ENCODE measurements around the gene RALGPS2. TPM values are rescaled to one million over a fixed set of nuclear protein-coding genes. Genes with fewer than 3 reads are reported as not detected.

Gene RALGPS2
- total and polyA plus RNA-seq, 9 of the 15 experiments (the other 6 are each of a cell fraction or from before 2014, with no cell fraction given) = 0.28 to 6.5 (median 2.6) TPM

DNA sequence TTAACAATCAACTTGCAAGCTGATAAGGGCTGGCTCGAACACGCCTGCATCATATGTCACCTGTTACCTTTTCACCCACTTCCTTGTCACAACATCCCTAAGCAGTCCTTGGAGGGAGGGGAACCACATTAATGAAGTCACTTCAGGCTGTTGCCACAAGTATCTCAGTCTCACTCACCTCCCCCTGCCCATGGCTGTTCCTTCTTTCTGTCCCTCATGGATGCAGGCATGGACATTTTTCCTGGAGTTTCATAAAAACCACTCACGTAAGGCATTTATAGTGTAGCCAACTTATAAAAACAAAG is 222.6 kb downstream of the RALGPS2 start:
- Histone ChIP-seq H2AFZ (ENCODE audit: low read depth, low read length) (no peak overlapping the region), H3K9ac (ENCODE audit: insufficient read depth in 1 of 2, low read depth in 2 of 2, low read length in 2 of 2) (no peak overlapping the region), H3K36me3 (ENCODE audit: control insufficient read depth, insufficient read depth, low read length) (no peaks in the 10 kb centered on the region), H3K4me1 (replicated peaks in 1 of 2; ENCODE audit: control insufficient read depth in 2 of 2, insufficient read depth in 2 of 2, low read length in 2 of 2) (no peaks in the 10 kb centered on the region; a peak in 1 of 5 replicates), H3K9me3 (replicated peaks; ENCODE audit: control insufficient read depth, insufficient read depth, low read depth, low read length) (no peaks in the 10 kb centered on the region), H3K27me3 (ENCODE audit: control insufficient read depth in 2 of 2, insufficient read depth in 2 of 2, low read length in 2 of 2) (peaks cover 46 to 61% of the 10 kb centered on the region in 2 experiments), H4K20me1 (replicated peaks; ENCODE audit: control insufficient read depth, insufficient read depth, low read length) (no peaks in the 10 kb centered on the region), H3K9me1 (ENCODE audit: control insufficient read depth, insufficient read depth, low read length) (no peaks in the 10 kb centered on the region), H3K4me2 (ENCODE audit: insufficient read depth, low read length) (no peak overlapping the region), H3K79me2 (ENCODE audit: control insufficient read depth, insufficient read depth, low read length) (no peaks in the 10 kb centered on the region), H3K27ac (ENCODE audit: extremely low read depth, low read depth, low read length) (no peak overlapping the region), H3K4me3 (no peak overlapping the region)
- intact Hi-C loops (cut with micrococcal nuclease) = no loop called here
- DNase-seq (ENCODE audit: extremely low read depth in 1 of 4, low spot score in 3 of 4) (no peak), ATAC-seq (no peak), FAIRE-seq (no peak)
- TF ChIP-seq ZC3H4 (CRISPR knock-in tag; IDR thresholded peaks at IDR 0.05; ENCODE audit: borderline replicate concordance) = no peak
- TF ChIP-seq NR1H2 (CRISPR knock-in tag; IDR thresholded peaks at IDR 0.05) = no peak
- no peak for TF ChIP-seq ZNF695 (CRISPR knock-in tag; IDR thresholded peaks at IDR 0.05)
- TF ChIP-seq, protein P1, sequence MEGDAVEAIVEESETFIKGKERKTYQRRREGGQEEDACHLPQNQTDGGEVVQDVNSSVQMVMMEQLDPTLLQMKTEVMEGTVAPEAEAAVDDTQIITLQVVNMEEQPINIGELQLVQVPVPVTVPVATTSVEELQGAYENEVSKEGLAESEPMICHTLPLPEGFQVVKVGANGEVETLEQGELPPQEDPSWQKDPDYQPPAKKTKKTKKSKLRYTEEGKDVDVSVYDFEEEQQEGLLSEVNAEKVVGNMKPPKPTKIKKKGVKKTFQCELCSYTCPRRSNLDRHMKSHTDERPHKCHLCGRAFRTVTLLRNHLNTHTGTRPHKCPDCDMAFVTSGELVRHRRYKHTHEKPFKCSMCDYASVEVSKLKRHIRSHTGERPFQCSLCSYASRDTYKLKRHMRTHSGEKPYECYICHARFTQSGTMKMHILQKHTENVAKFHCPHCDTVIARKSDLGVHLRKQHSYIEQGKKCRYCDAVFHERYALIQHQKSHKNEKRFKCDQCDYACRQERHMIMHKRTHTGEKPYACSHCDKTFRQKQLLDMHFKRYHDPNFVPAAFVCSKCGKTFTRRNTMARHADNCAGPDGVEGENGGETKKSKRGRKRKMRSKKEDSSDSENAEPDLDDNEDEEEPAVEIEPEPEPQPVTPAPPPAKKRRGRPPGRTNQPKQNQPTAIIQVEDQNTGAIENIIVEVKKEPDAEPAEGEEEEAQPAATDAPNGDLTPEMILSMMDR (IDR thresholded peaks at IDR 0.05 in 2 of 3, conservative IDR thresholded peaks at IDR 0.05 in 1 of 3; ENCODE audit: insufficient read depth in 2 of 3, low read depth in 1 of 3, low read length in 3 of 3) = no peak
- TF ChIP-seq FOXA1 (IDR thresholded peaks at IDR 0.05; ENCODE audit: borderline replicate concordance) = no peak
- no peak for TF ChIP-seq ZNF316 (IDR thresholded peaks at IDR 0.05)
- TF ChIP-seq DDX20 (tag; IDR thresholded peaks at IDR 0.05; ENCODE audit: low read depth) = no peak
- TF ChIP-seq KLF1 (tag; IDR thresholded peaks at IDR 0.05) = no peak
- no peak for TF ChIP-seq MCM2 (IDR thresholded peaks at IDR 0.05; ENCODE audit: low read depth)
- TF ChIP-seq FOXP1 (CRISPR knock-in tag; IDR thresholded peaks at IDR 0.05) = no peak
- TF ChIP-seq, protein P2, sequence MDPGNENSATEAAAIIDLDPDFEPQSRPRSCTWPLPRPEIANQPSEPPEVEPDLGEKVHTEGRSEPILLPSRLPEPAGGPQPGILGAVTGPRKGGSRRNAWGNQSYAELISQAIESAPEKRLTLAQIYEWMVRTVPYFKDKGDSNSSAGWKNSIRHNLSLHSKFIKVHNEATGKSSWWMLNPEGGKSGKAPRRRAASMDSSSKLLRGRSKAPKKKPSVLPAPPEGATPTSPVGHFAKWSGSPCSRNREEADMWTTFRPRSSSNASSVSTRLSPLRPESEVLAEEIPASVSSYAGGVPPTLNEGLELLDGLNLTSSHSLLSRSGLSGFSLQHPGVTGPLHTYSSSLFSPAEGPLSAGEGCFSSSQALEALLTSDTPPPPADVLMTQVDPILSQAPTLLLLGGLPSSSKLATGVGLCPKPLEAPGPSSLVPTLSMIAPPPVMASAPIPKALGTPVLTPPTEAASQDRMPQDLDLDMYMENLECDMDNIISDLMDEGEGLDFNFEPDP (CRISPR knock-in tag; IDR thresholded peaks at IDR 0.05) = no peak
- no peak for TF ChIP-seq HSF4 (CRISPR knock-in tag; IDR thresholded peaks at IDR 0.05; ENCODE audit: borderline replicate concordance)
- TF ChIP-seq RBM34 (IDR thresholded peaks at IDR 0.05; ENCODE audit: borderline replicate concordance, insufficient read depth, low read length) = no peak
- TF ChIP-seq SMAD4 (CRISPR knock-in tag; conservative IDR thresholded peaks at IDR 0.05) = no peak
- TF ChIP-seq PCBP2 (IDR thresholded peaks at IDR 0.05; ENCODE audit: low read depth, low read length, poor library complexity, severe bottlenecking) = no peak
- no peak for TF ChIP-seq ZBED1 (IDR thresholded peaks at IDR 0.05)
- TF ChIP-seq RB1 (IDR thresholded peaks at IDR 0.05; ENCODE audit: low read depth) = no peak
- 0% methylated on average over 3 of the region's 3 CpGs for WGBS (ENCODE audit: insufficient coverage, low coverage, missing lambda C conversion rate)
- ChIA-PET POLR2A (no interaction called here), CTCF (ENCODE audit: low intra/inter-chr PET ratio) (interaction anchor here (0.5 kb wide), 1 partner anchor 113 kb away, joined by 3 read pairs; no protein-coding TSS in a partner anchor)
- BruUV-seq (replicated peaks) = no TSS peak
- in situ Hi-C loops (cut with MboI) = no loop called here
